Trophoblast cell (in vitro differentiated cells and primary cell): ENCODE results near the gene BACH2.
"Not testable (repeated sequence)": the region's sequence is repeated elsewhere in the genome, so short reads cannot be mapped to it uniquely, and the experiment has no call there.

Source experiments
- DNase-seq, 2 donors: peaks; one replicate each; pipeline ENCODE4 v3.0.0-alpha.2; 2016
- H2AFZ ChIP-seq: 2 replicates; pipeline ENCODE4 v1.6.1; 2013; ENCODE audit warnings: low read length, moderate library complexity, mild to moderate bottlenecking; ENCODE audit not compliant: insufficient read depth, poor library complexity
- H2AK5ac ChIP-seq: 2 replicates; pipeline ENCODE4 v1.6.1; 2013; ENCODE audit warnings: mild to moderate bottlenecking, low read length
- H2BK120ac ChIP-seq: 2 replicates; pipeline ENCODE4 v1.6.1; 2013; ENCODE audit warnings: low read length, mild to moderate bottlenecking, moderate library complexity; ENCODE audit not compliant: insufficient read depth, poor library complexity
- H2BK12ac ChIP-seq: 2 replicates; pipeline ENCODE4 v1.6.1; 2013; ENCODE audit warnings: mild to moderate bottlenecking, low read length, moderate library complexity
- H2BK5ac ChIP-seq: 2 replicates; pipeline ENCODE4 v1.6.1; 2013; ENCODE audit warnings: low read length, low read depth, moderate library complexity, mild to moderate bottlenecking; ENCODE audit not compliant: poor library complexity
- H3K14ac ChIP-seq: 2 replicates; pipeline ENCODE4 v1.6.1; 2013; ENCODE audit warnings: mild to moderate bottlenecking, low read length
- H3K18ac ChIP-seq: 2 replicates; pipeline ENCODE4 v1.6.1; 2013; ENCODE audit warnings: mild to moderate bottlenecking, low read length
- H3K23ac ChIP-seq: 2 replicates; pipeline ENCODE4 v1.6.1; 2013; ENCODE audit warnings: low read length
- H3K27ac ChIP-seq: 2 replicates; pipeline ENCODE4 v1.5.1; 2013; ENCODE audit warnings: low read depth, mild to moderate bottlenecking, inconsistent platforms, low read length, moderate library complexity
- H3K27me3 ChIP-seq: 2 replicates; pipeline ENCODE4 v1.6.1; 2013; ENCODE audit warnings: inconsistent platforms, mild to moderate bottlenecking, low read length, moderate library complexity; ENCODE audit not compliant: insufficient read depth
- H3K36me3 ChIP-seq, 2 experiments: 1 replicate in 1 of 2; 2 replicates in 1 of 2; pipeline ENCODE4 v1.6.1; 2013; ENCODE audit warnings: low read length in 2 of 2, mild to moderate bottlenecking in 2 of 2, moderate library complexity in 1 of 2; ENCODE audit not compliant: insufficient read depth in 2 of 2, control insufficient read depth in 1 of 2
- H3K4ac ChIP-seq: 2 replicates; pipeline ENCODE4 v1.6.1; 2013; ENCODE audit warnings: low read depth, mild to moderate bottlenecking, low read length, moderate library complexity
- H3K4me1 ChIP-seq, 2 experiments: 1 replicate in 1 of 2; 2 replicates in 1 of 2; pipeline ENCODE4 v1.6.1; 2013; ENCODE audit warnings: low read length in 2 of 2, mild to moderate bottlenecking in 2 of 2, moderate library complexity in 1 of 2; ENCODE audit not compliant: insufficient read depth in 2 of 2, control insufficient read depth in 1 of 2
- H3K4me2 ChIP-seq: 2 replicates; pipeline ENCODE4 v1.6.1; 2013; ENCODE audit warnings: inconsistent platforms, mild to moderate bottlenecking, low read length, moderate library complexity
- H3K4me3 ChIP-seq: 2 replicates; pipeline ENCODE4 v1.5.1; 2013; ENCODE audit warnings: mild to moderate bottlenecking, low read depth, low read length, inconsistent platforms
- H3K79me1 ChIP-seq: one replicate; pipeline ENCODE4 v1.6.1; 2013; ENCODE audit warnings: low read length
- H3K79me2 ChIP-seq: 2 replicates; pipeline ENCODE4 v1.6.1; 2013; ENCODE audit warnings: low read length, mild to moderate bottlenecking; ENCODE audit not compliant: control insufficient read depth, insufficient read depth, poor library complexity
- H3K9ac ChIP-seq: 2 replicates; pipeline ENCODE4 v1.6.1; 2013; ENCODE audit warnings: mild to moderate bottlenecking, low read length
- H3K9me3 ChIP-seq: 2 replicates; pipeline ENCODE4 v1.6.1; 2013; ENCODE audit warnings: low read depth, mild to moderate bottlenecking, control low read depth, inconsistent platforms, low read length; ENCODE audit not compliant: insufficient read depth
- H4K12ac ChIP-seq: 2 replicates; pipeline ENCODE4 v1.6.1; 2013; ENCODE audit warnings: low read depth, mild to moderate bottlenecking, low read length, moderate library complexity
- H4K8ac ChIP-seq: 2 replicates; pipeline ENCODE4 v1.6.1; 2013; ENCODE audit warnings: low read depth, mild to moderate bottlenecking, low read length, moderate library complexity
- H4K91ac ChIP-seq: one replicate; pipeline ENCODE4 v1.6.1; 2013; ENCODE audit warnings: low read depth, mild to moderate bottlenecking, low read length, moderate library complexity
- WGBS: extraction: QIAGEN DNeasy Blood & Tissue Kit; methylation state at CpG from one replicate; pipeline ENCODE4 v1.1.7; 2013; ENCODE audit warnings: missing lambda C conversion rate; ENCODE audit not compliant: insufficient read length, insufficient coverage; ENCODE audit errors: extremely low coverage; 5-methylcytosine and 5-hydroxymethylcytosine counted together

BACH2 gene

DNA sequence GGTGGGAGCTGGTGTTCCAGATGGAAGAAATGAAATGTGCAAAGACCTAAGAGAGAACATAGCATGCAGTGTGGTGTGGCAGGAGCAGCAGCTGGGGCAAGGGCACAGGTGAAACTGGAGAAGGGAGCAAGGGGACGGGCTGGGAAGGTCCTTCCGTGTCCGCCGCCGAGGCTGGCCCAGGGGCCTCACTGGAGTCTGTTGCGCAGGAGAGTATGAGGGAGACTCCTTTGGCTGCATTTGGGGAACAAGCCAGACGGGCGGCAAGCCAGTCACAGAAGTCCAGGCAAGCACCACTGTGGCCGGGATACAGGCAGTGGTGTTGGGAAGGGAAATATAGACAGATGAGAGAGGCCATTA is 324.6 kb downstream of the BACH2 start:
- Histone ChIP-seq H4K91ac (peak overlapping the region; percentile 97), H3K23ac (no peak overlapping the region), H3K9me3 (no peaks in the 10 kb centered on the region), H2BK120ac (peak overlapping the region; percentile 89), H4K12ac (peak overlapping the region; percentile 5), H3K79me2 (peaks cover 4% of the 10 kb centered on the region), H3K36me3 (no peaks in the 10 kb centered on the region), H3K4me3 (no peak overlapping the region), H3K14ac (peak overlapping the region; percentile 59), H2AFZ (peak overlapping the region; percentile 8), H3K4me1 (peaks cover 9 to 24% of the 10 kb centered on the region in 2 experiments), H4K8ac (peak overlapping the region; percentile 96), H3K79me1 (peaks cover 29% of the 10 kb centered on the region), H3K4me2 (no peak overlapping the region), H3K9ac (no peak overlapping the region), H2AK5ac (peak overlapping the region; percentile 38), H3K27me3 (no peaks in the 10 kb centered on the region), H2BK5ac (peak overlapping the region; percentile 99), H3K27ac (peak overlapping the region; percentile 89), H3K4ac (peak overlapping the region; percentile 18), H3K18ac (peak overlapping the region; percentile 41), H2BK12ac (peak overlapping the region; percentile 68)
- no peak for DNase-seq
- WGBS = no CpG with 5 or more reads among the region's 9 CpGs

DNA sequence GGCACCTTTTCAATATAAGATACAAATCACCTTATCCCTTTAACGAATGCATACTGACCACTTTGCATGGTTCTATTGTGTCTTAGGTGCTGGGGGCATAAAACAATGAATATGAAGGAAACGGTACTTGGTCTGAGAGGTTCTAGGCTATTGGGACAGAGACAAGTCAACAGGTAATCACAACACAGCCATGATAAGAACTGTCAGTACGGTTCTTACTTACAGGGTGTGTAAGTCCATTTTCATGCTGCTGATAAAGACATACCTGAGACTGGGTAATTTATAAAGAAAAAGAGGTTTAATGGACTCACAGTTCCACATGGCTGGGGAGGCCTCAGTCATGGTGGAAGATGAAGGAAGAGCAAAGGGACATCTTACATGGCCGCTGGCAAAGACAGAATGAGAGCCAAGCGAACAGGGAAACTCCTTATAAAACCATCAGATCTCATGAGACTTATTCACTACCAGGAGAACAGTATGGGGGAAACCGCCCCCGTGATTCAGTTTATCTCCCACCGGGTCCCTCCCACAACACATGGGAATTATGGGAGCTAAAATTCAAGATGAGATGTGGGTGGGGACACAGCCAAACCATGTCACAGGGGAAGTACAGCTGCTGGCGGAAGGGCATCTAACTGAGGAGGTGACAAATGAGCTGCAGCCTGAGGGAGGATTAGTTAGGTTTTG is 325.2 kb downstream of the BACH2 start:
- peak overlapping the region; percentile 8 for H2AFZ ChIP-seq
- not testable (repeated sequence) for H3K9ac ChIP-seq, H3K27me3 ChIP-seq, H3K79me2 ChIP-seq, H3K36me3 ChIP-seq, H4K12ac ChIP-seq, H3K4me2 ChIP-seq, H3K23ac ChIP-seq, H3K4me3 ChIP-seq, H3K9me3 ChIP-seq, DNase-seq
- H2BK120ac ChIP-seq = peak overlapping the region; percentile 89
- WGBS = no CpG with 5 or more reads among the region's 9 CpGs
- H2AK5ac ChIP-seq = peak overlapping the region; percentile 38
- H3K4me1 ChIP-seq = peaks cover 9 to 24% of the 10 kb centered on the region in 2 experiments
- peak overlapping the region; percentile 70 for H2BK12ac ChIP-seq
- H3K14ac ChIP-seq = peak overlapping the region; percentile 59
- peak overlapping the region; percentile 99 for H2BK5ac ChIP-seq
- H3K4ac ChIP-seq = peak overlapping the region; percentile 18
- peak overlapping the region; percentile 96 for H4K8ac ChIP-seq
- peak overlapping the region; percentile 97 for H4K91ac ChIP-seq
- H3K27ac ChIP-seq = peak overlapping the region; percentile 89
- H3K18ac ChIP-seq = peak overlapping the region; percentile 41
- peaks cover 29% of the 10 kb centered on the region for H3K79me1 ChIP-seq

DNA sequence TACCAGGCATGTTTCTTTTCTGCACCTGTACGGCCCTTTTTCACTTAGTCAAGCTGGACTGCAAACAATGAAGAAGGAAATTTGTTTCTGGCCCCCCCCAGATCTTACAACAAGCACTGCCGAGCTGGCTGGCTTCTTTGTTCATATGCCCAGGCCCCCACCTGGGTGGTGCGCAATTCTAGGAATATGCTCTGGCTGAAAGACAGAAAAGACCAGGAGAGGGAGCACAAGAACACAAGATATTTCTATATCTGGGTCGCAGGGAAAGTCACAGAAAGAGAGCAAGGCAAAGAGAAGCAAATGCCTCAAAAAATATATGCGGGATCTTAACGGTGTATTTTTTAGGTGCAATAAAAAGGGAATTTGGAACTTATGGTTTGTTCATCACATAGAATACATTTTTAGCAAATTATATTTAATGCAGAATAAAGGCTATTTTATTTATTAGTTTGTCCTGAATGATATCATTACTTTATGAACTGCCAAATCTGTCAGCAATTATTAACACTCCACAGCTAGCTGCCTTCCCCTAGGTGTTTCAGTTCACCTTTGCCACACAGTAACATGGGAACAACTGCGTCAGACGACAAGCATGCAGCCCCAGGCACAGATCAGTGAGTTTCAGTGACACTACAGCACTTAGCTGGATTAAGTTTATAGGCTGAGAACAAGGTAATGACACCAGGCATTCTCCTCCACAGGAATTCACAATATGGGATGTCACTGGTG is 325.9 kb downstream of the BACH2 start:
- H3K14ac ChIP-seq = peak overlapping the region; percentile 59
- peak overlapping the region; percentile 61 for H2BK5ac ChIP-seq
- H3K9me3 ChIP-seq = no peaks in the 10 kb centered on the region
- H4K12ac ChIP-seq = no peak overlapping the region
- no peak overlapping the region for H2AK5ac ChIP-seq
- no peak overlapping the region for H2AFZ ChIP-seq
- peak overlapping the region; percentile 89 for H3K27ac ChIP-seq
- H3K4ac ChIP-seq = no peak overlapping the region
- H3K9ac ChIP-seq = no peak overlapping the region
- peaks cover 9 to 19% of the 10 kb centered on the region in 2 experiments for H3K4me1 ChIP-seq
- H3K36me3 ChIP-seq = no peaks in the 10 kb centered on the region
- peak; percentile 85 to 89 for DNase-seq
- WGBS = no CpG with 5 or more reads among the region's 8 CpGs
- peaks cover 24% of the 10 kb centered on the region for H3K79me1 ChIP-seq
- no peak overlapping the region for H3K23ac ChIP-seq
- peaks cover 4% of the 10 kb centered on the region for H3K79me2 ChIP-seq
- no peaks in the 10 kb centered on the region for H3K27me3 ChIP-seq
- no peak overlapping the region for H3K4me3 ChIP-seq
- no peak overlapping the region for H4K8ac ChIP-seq
- peak overlapping the region; percentile 69 for H2BK12ac ChIP-seq
- H3K18ac ChIP-seq = no peak overlapping the region
- H4K91ac ChIP-seq = peak overlapping the region; percentile 97
- H3K4me2 ChIP-seq = no peak overlapping the region
- H2BK120ac ChIP-seq = peak overlapping the region; percentile 89

DNA sequence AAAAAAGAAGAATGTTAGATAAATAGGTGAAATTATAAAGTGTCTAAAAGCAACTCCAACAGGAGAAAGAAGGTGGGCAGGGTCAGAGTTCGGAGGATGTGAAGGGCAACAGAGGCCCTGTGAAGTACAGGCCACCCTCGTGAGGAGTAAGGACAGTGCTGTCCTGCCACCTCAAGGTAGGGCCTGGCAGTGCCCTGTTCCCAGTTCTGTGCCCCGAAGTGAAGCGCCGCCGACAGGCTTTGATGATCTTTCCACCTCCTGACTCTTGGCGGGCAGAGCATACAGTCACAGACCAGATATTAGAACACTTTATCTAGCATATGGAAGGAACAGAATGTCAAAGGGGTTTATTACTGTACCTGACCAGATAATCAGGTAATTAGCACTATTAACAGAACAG is 326.6 kb downstream of the BACH2 start:
- DNase-seq = no peak
- H3K27me3 ChIP-seq = no peaks in the 10 kb centered on the region
- no peak overlapping the region for H3K9ac ChIP-seq
- no peak overlapping the region for H3K23ac ChIP-seq
- H3K79me2 ChIP-seq = peaks cover 4% of the 10 kb centered on the region
- no peak overlapping the region for H3K14ac ChIP-seq
- H2BK12ac ChIP-seq = peak overlapping the region; percentile 72
- H3K4me1 ChIP-seq = peaks cover 9 to 19% of the 10 kb centered on the region in 2 experiments
- H3K27ac ChIP-seq = no peak overlapping the region
- H3K4me3 ChIP-seq = no peak overlapping the region
- no peak overlapping the region for H2AK5ac ChIP-seq
- no peak overlapping the region for H3K4ac ChIP-seq
- no CpG with 5 or more reads among the region's 7 CpGs for WGBS
- H3K18ac ChIP-seq = no peak overlapping the region
- H3K36me3 ChIP-seq = no peaks in the 10 kb centered on the region
- no peaks in the 10 kb centered on the region for H3K9me3 ChIP-seq
- peaks cover 24% of the 10 kb centered on the region for H3K79me1 ChIP-seq
- H4K12ac ChIP-seq = no peak overlapping the region
- peak overlapping the region; percentile 32 for H4K91ac ChIP-seq
- no peak overlapping the region for H4K8ac ChIP-seq
- peak overlapping the region; percentile 37 for H2BK120ac ChIP-seq
- no peak overlapping the region for H2BK5ac ChIP-seq
- no peak overlapping the region for H2AFZ ChIP-seq
- H3K4me2 ChIP-seq = no peak overlapping the region
